HEK293T (cell line): ENCODE measurements around the gene IRF7.

ENCODE experiments used
- CTCF ChIA-PET: fragments of 350-600 bp; formaldehyde crosslinking; extraction: SDS; loops from one replicate; lab custom pipeline; 2021; ENCODE audit warnings: antibody characterized with exemption, inconsistent platforms; lab: Yijun Ruan, JAX
- POLR2A ChIA-PET: fragments of 350-600 bp; formaldehyde crosslinking; extraction: SDS; loops from one replicate; lab custom pipeline; 2020; ENCODE audit warnings: antibody characterized with exemption, inconsistent platforms; lab: Yijun Ruan, JAX
- DNase-seq: peaks from one replicate; pipeline ENCODE4 v3.0.0; 2012; ENCODE audit warnings: mixed read lengths; ENCODE audit errors: extremely low spot score
- ARNT ChIP-seq: fragments of 450-650 bp; IDR thresholded peaks from 2 replicates; pipeline ENCODE4 v1.6.1; 2017; ENCODE audit warnings: mild to moderate bottlenecking
- BHLHE40 ChIP-seq: fragments of 450-650 bp; IDR thresholded peaks from 2 replicates; pipeline ENCODE4 v1.6.1; 2016; ENCODE audit warnings: mild to moderate bottlenecking, moderate library complexity, borderline replicate concordance
- CTBP1 ChIP-seq: fragments of 450-650 bp; IDR thresholded peaks from 2 replicates; pipeline ENCODE4 v1.6.1; 2016; ENCODE audit warnings: borderline replicate concordance
- ELF4 ChIP-seq: fragments of 450-650 bp; IDR thresholded peaks from 2 replicates; pipeline ENCODE4 v1.6.1; 2017; ENCODE audit warnings: antibody characterized with exemption
- FOXA1 ChIP-seq: fragments of 450-650 bp; IDR thresholded peaks from 2 replicates; pipeline ENCODE4 v1.6.1; 2016; ENCODE audit warnings: mild to moderate bottlenecking
- FOXK2 ChIP-seq: fragments of 450-650 bp; IDR thresholded peaks from 2 replicates; pipeline ENCODE4 v1.6.1; 2016; ENCODE audit warnings: mild to moderate bottlenecking
- FOXM1 ChIP-seq: fragments of 450-650 bp; IDR thresholded peaks from 2 replicates; pipeline ENCODE4 v1.6.1; 2017; ENCODE audit warnings: mild to moderate bottlenecking, borderline replicate concordance
- HDGF ChIP-seq: fragments of 450-650 bp; IDR thresholded peaks from 2 replicates; pipeline ENCODE4 v1.6.1; 2017; ENCODE audit warnings: antibody characterized with exemption, borderline replicate concordance
- L3MBTL2 ChIP-seq: fragments of 450-650 bp; conservative IDR thresholded peaks from 2 replicates; pipeline ENCODE4 v1.6.1; 2016; ENCODE audit warnings: mild to moderate bottlenecking
- LEF1 ChIP-seq: fragments of 450-650 bp; IDR thresholded peaks from 2 replicates; pipeline ENCODE4 v1.6.1; 2017; ENCODE audit warnings: mild to moderate bottlenecking, borderline replicate concordance
- NFRKB ChIP-seq: fragments of 450-650 bp; IDR thresholded peaks from 2 replicates; pipeline ENCODE4 v1.6.1; 2016; ENCODE audit warnings: mild to moderate bottlenecking, moderate library complexity
- PKNOX1 ChIP-seq: fragments of 450-650 bp; IDR thresholded peaks from 2 replicates; pipeline ENCODE4 v1.6.1; 2016
- SP1 ChIP-seq: fragments of 450-650 bp; IDR thresholded peaks from 2 replicates; pipeline ENCODE4 v1.6.1; 2017
- SUZ12 ChIP-seq: fragments of 450-650 bp; IDR thresholded peaks from 2 replicates; pipeline ENCODE4 v1.6.1; 2016; ENCODE audit warnings: mild to moderate bottlenecking
- TARDBP ChIP-seq: fragments of 450-650 bp; IDR thresholded peaks from 2 replicates; pipeline ENCODE4 v1.6.1; 2016
- ZNF384 ChIP-seq: fragments of 450-650 bp; IDR thresholded peaks from 2 replicates; pipeline ENCODE4 v1.6.1; 2016

The IRF7 gene

GRCh38 chr11:626475-627307, 10.9 kb upstream of the IRF7 start, which contains the start of gene SCT:
Gene SCT, minus strand, starts transcription at chr11:627181. Its CDS starts 38 bp downstream, at chr11:627143.
- ChIA-PET CTCF (no interaction called here), POLR2A (no interaction called here)
- no peak for TF ChIP-seq ZNF384
- TF ChIP-seq SP1 = no peak
- no peak for TF ChIP-seq ELF4
- TF ChIP-seq CTBP1 = no peak
- TF ChIP-seq FOXM1 = no peak
- TF ChIP-seq FOXA1 = no peak
- no peak for TF ChIP-seq BHLHE40
- no peak for TF ChIP-seq L3MBTL2
- DNase-seq = no peak

GRCh38 chr11:625636-626268, 10.0 kb upstream of the IRF7 start:
- ChIA-PET POLR2A (no interaction called here), CTCF (no interaction called here)
- no peak for TF ChIP-seq TARDBP
- no peak for DNase-seq

GRCh38 chr11:624705-625635, 9.2 kb upstream of the IRF7 start, which contains the start of gene CDHR5:
Gene CDHR5, minus strand, starts transcription at chr11:624955. Its CDS starts 53 bp downstream, at chr11:624902.
- CTCF ChIA-PET = no interaction called here
- no peak for TF ChIP-seq FOXK2
- no peak for TF ChIP-seq HDGF
- no peak for TF ChIP-seq CTBP1
- TF ChIP-seq BHLHE40 = no peak
- no peak for TF ChIP-seq ELF4
- no peak for TF ChIP-seq ARNT
- no peak for TF ChIP-seq FOXA1
- TF ChIP-seq TARDBP = no peak
- no peak for TF ChIP-seq SUZ12
- no peak for TF ChIP-seq L3MBTL2
- TF ChIP-seq LEF1 = no peak
- no peak for TF ChIP-seq ZNF384
- TF ChIP-seq SP1 = no peak
- TF ChIP-seq FOXM1 = no peak
- DNase-seq = no peak
- POLR2A ChIA-PET = no interaction called here

- ChIA-PET CTCF (no interaction called here), POLR2A (no interaction called here)
- DNase-seq = no peak
- no peak for TF ChIP-seq ARNT
- TF ChIP-seq FOXM1 = no peak
- no peak for TF ChIP-seq PKNOX1
- no peak for TF ChIP-seq FOXK2
- TF ChIP-seq LEF1 = no peak
- no peak for TF ChIP-seq CTBP1
- no peak for TF ChIP-seq SUZ12
- TF ChIP-seq FOXA1 = no peak
- no peak for TF ChIP-seq ELF4
Measured at GRCh38 chr11:623999-624704, 8.4 kb upstream of the IRF7 start.

GRCh38 chr11:623349-623869, 7.7 kb upstream of the IRF7 start:
- POLR2A ChIA-PET = no interaction called here

More at GRCh38 chr11:623349-623869, 7.7 kb upstream of the IRF7 start:
- no peak for TF ChIP-seq TARDBP
- TF ChIP-seq CTBP1 = no peak
- TF ChIP-seq FOXK2 = no peak
- TF ChIP-seq SP1 = no peak
- no peak for TF ChIP-seq L3MBTL2
- no peak for TF ChIP-seq BHLHE40
- no peak for TF ChIP-seq ZNF384
- TF ChIP-seq NFRKB = no peak
- no peak for TF ChIP-seq ELF4
- TF ChIP-seq HDGF = no peak
- no peak for TF ChIP-seq LEF1
- TF ChIP-seq FOXM1 = no peak
- TF ChIP-seq ARNT = no peak
- no peak for TF ChIP-seq PKNOX1
- no peak for TF ChIP-seq SUZ12
- no peak for DNase-seq
- CTCF ChIA-PET = no interaction called here
